Keratinocyte (primary cell): ENCODE results near the gene CCZ1.
"Not testable (repeated sequence)": the region's sequence is repeated elsewhere in the genome, so short reads cannot be mapped to it uniquely, and the experiment has no call there.

ENCODE experiments used
- EZH2 ChIP-seq: IDR thresholded peaks from one replicate; pipeline ENCODE4 v1.6.1; 2012; ENCODE audit warnings: inconsistent platforms, mild to moderate bottlenecking, low read length, moderate library complexity
- TF ChIP-seq, protein P1 (sequence below), 3 experiments: IDR thresholded peaks in 1 of 3; conservative IDR thresholded peaks in 1 of 3; optimal IDR thresholded peaks in 1 of 3; 2 replicates in 2 of 3; 3 replicates in 1 of 3; pipeline versions ENCODE3 to v1.5.1; 2011; ENCODE audit warnings: low read length in 3 of 3, mild to moderate bottlenecking in 3 of 3, moderate library complexity in 2 of 3, control low read depth in 1 of 3, inconsistent platforms in 1 of 3; ENCODE audit not compliant: insufficient read depth in 2 of 3; ENCODE audit errors: extremely low read depth in 1 of 3

DNA sequence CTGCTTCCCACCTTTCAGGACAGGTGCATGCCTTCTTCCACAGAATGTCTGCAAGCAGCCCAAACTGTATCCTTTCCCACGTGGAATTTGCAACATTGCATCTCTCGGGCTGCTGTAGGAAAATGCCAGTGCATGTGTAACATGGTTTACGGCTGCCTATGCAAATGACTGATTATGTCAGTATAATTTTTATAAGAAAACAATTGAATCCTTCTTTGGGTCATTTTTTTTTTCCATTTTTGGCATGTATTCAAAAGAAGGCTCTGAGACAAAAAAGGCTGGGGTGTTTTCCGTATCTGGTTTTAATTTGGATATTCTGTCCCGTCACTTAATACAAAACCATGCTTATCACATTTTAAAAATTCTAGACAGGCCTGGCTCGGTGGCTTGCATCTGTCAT lies 18.4 kb upstream of the CCZ1 start:
- TF ChIP-seq, protein P1, sequence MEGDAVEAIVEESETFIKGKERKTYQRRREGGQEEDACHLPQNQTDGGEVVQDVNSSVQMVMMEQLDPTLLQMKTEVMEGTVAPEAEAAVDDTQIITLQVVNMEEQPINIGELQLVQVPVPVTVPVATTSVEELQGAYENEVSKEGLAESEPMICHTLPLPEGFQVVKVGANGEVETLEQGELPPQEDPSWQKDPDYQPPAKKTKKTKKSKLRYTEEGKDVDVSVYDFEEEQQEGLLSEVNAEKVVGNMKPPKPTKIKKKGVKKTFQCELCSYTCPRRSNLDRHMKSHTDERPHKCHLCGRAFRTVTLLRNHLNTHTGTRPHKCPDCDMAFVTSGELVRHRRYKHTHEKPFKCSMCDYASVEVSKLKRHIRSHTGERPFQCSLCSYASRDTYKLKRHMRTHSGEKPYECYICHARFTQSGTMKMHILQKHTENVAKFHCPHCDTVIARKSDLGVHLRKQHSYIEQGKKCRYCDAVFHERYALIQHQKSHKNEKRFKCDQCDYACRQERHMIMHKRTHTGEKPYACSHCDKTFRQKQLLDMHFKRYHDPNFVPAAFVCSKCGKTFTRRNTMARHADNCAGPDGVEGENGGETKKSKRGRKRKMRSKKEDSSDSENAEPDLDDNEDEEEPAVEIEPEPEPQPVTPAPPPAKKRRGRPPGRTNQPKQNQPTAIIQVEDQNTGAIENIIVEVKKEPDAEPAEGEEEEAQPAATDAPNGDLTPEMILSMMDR (optimal IDR thresholded peaks at IDR 0.05 in 1 of 3, IDR thresholded peaks at IDR 0.05 in 1 of 3, conservative IDR thresholded peaks at IDR 0.05 in 1 of 3; ENCODE audit: extremely low read depth in 1 of 3, insufficient read depth in 2 of 3, low read length in 3 of 3): not testable (repeated sequence)
- not testable (repeated sequence) for TF ChIP-seq EZH2
